GM19023 (cell line): ENCODE data around the gene NHLRC4.

Source experiments
- ATAC-seq: cut with Tn5 transposase; IDR thresholded peaks from one replicate; pipeline ENCODE4 v1.9.1; 2021; ENCODE audit warnings: mild to moderate bottlenecking, moderate library complexity; ENCODE audit not compliant: unreplicated experiment

The NHLRC4 gene

GRCh38 chr16:552171-552570 is 14.6 kb upstream of the NHLRC4 start:
- ATAC-seq, result no peak

GRCh38 chr16:553601-554296 is 13.1 kb upstream of the NHLRC4 start:
- ATAC-seq, result no peak

GRCh38 chr16:554297-554621 is 12.5 kb upstream of the NHLRC4 start:
- ATAC-seq, result no peak

GRCh38 chr16:554640-555365 is 12.0 kb upstream of the NHLRC4 start:
- no peak for ATAC-seq

GRCh38 chr16:555528-556473 is 11.0 kb upstream of the NHLRC4 start:
- ATAC-seq, result no peak

- no peak for ATAC-seq
These were observed 10.2 kb upstream of the NHLRC4 start for GRCh38 chr16:556474-557173.

- ATAC-seq, result no peak
These were observed 9.1 kb upstream of the NHLRC4 start for GRCh38 chr16:557463-558297.

- no peak for ATAC-seq
These were observed 8.3 kb upstream of the NHLRC4 start for GRCh38 chr16:558298-559020.

- no peak for ATAC-seq
These were observed 7.8 kb upstream of the NHLRC4 start for GRCh38 chr16:559021-559380.

- ATAC-seq, result no peak
These were observed 7.2 kb upstream of the NHLRC4 start for GRCh38 chr16:559411-560203.

- ATAC-seq, result no peak
These were observed 6.6 kb upstream of the NHLRC4 start, which contains the start of gene PRR35 for GRCh38 chr16:560204-560700. PRR35 (plus strand) TSS chr16:560394; CDS start chr16:563295, 2,901 bp downstream.

GRCh38 chr16:560701-561412 is 5.9 kb upstream of the NHLRC4 start:
- ATAC-seq, result no peak

- ATAC-seq, result no peak
These were observed 5.4 kb upstream of the NHLRC4 start for GRCh38 chr16:561413-561794.

- no peak for ATAC-seq
These were observed 4.6 kb upstream of the NHLRC4 start for GRCh38 chr16:561957-562938.

- ATAC-seq, result no peak
These were observed 3.6 kb upstream of the NHLRC4 start for GRCh38 chr16:563072-563644.

GRCh38 chr16:564690-565418 is 2.0 kb upstream of the NHLRC4 start:
- ATAC-seq, result no peak
